ENCODE measurements around the gene CD164. TPM values are rescaled to one million over a fixed set of nuclear protein-coding genes. Genes with fewer than 3 reads are reported as not detected.

The CD164 gene
- polyA plus RNA-seq, 1 donor (not counting 4 experiments of a cell fraction or from before 2014, with no cell fraction given) = 244 TPM

DNA sequence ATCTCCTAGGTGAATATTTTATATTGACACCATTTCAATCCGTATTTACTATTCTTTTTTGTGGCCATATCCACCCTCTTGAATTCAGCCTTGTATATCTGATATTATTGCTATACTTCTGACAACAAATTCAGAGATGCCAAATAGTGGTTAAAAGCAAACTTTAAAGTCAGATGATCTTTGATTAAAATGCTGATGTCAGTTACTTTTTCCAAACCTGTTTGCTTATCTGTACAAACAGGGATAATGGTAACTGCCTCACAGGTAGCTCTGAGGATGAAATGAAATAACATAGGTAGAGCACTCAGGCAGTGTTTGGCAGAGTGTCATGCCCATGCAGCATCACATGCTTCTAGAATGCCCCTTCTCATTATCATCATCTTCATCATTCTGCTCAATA, 38.9 kb upstream of the CD164 start:
- H3K4me3 ChIP-seq (ENCODE audit: control insufficient read depth in 2 of 3, extremely low read depth in 1 of 3, insufficient read depth in 2 of 3, low read depth in 1 of 3, low read length in 3 of 3) = no peak overlapping the region
- H3K4me1 ChIP-seq (ENCODE audit: control insufficient read depth, extremely low read depth, insufficient read depth, low read length) = peaks cover 21% of the 10 kb centered on the region
- H3K9me3 ChIP-seq (ENCODE audit: control insufficient read depth, low read depth, low read length) = no peaks in the 10 kb centered on the region
- no peaks in the 10 kb centered on the region for H3K9me1 ChIP-seq (ENCODE audit: control insufficient read depth, extremely low read depth, insufficient read depth, low read length)
- H3K27ac ChIP-seq (ENCODE audit: control insufficient read depth, insufficient read depth, low read length) = no peak overlapping the region
- no peaks in the 10 kb centered on the region for H4K20me1 ChIP-seq (ENCODE audit: control insufficient read depth, extremely low read depth, insufficient read depth, low read length)
- H2AFZ ChIP-seq (ENCODE audit: control insufficient read depth, low read length) = no peak overlapping the region
- H3K9ac ChIP-seq (ENCODE audit: control insufficient read depth, extremely low read depth, insufficient read depth, low read length) = no peak overlapping the region
- DNase-seq (ENCODE audit: low read depth, low spot score) = no peak
- no peaks in the 10 kb centered on the region for H3K27me3 ChIP-seq (ENCODE audit: control insufficient read depth, extremely low read depth, insufficient read depth, low read length)
- dilution Hi-C loops (cut with MboI; ENCODE audit: extremely low pct_ligation_motif_present, low sequenced_read_pairs) = no loop called here
- no peaks in the 10 kb centered on the region for H3K79me2 ChIP-seq (ENCODE audit: control insufficient read depth, insufficient read depth, low read length)
- H3K4me2 ChIP-seq (ENCODE audit: control insufficient read depth, extremely low read depth, insufficient read depth, low read depth, low read length) = no peak overlapping the region
- no peak for FAIRE-seq
- no peak for TF ChIP-seq EZH2 (IDR thresholded peaks at IDR 0.05; ENCODE audit: low read length)
- TF ChIP-seq, protein P1, sequence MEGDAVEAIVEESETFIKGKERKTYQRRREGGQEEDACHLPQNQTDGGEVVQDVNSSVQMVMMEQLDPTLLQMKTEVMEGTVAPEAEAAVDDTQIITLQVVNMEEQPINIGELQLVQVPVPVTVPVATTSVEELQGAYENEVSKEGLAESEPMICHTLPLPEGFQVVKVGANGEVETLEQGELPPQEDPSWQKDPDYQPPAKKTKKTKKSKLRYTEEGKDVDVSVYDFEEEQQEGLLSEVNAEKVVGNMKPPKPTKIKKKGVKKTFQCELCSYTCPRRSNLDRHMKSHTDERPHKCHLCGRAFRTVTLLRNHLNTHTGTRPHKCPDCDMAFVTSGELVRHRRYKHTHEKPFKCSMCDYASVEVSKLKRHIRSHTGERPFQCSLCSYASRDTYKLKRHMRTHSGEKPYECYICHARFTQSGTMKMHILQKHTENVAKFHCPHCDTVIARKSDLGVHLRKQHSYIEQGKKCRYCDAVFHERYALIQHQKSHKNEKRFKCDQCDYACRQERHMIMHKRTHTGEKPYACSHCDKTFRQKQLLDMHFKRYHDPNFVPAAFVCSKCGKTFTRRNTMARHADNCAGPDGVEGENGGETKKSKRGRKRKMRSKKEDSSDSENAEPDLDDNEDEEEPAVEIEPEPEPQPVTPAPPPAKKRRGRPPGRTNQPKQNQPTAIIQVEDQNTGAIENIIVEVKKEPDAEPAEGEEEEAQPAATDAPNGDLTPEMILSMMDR (optimal IDR thresholded peaks at IDR 0.05 in 1 of 3, IDR thresholded peaks at IDR 0.05 in 1 of 3, conservative IDR thresholded peaks at IDR 0.05 in 1 of 3; ENCODE audit: extremely low read depth in 1 of 3, insufficient read depth in 2 of 3, low read length in 3 of 3) = no peak
- no peaks in the 10 kb centered on the region for H3K36me3 ChIP-seq (ENCODE audit: control insufficient read depth in 2 of 2, extremely low read depth in 1 of 2, insufficient read depth in 2 of 2, low read length in 2 of 2)

DNA sequence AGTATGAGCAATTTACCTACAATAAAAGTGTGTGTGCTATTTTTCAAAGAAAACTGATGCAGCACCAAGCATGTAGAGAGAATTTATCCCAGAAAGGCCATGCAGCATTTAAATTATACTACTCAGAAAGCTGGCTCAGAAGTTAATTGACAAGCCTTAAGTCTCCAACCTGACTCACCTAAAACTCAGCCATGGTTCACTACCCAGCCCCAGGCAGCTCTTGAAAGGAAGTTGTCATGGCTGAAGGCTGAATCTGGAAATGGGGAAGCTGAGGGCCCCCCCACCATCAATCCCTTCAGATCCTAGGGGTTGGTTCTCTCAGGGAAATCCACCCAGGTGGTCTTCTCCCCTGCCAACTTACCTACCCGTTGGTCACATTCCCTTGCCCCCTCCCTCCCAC, 38.5 kb upstream of the CD164 start:
- TF ChIP-seq, protein P1 (optimal IDR thresholded peaks at IDR 0.05 in 1 of 3, IDR thresholded peaks at IDR 0.05 in 1 of 3, conservative IDR thresholded peaks at IDR 0.05 in 1 of 3; ENCODE audit: extremely low read depth in 1 of 3, insufficient read depth in 2 of 3, low read length in 3 of 3) = no peak
- no peak for TF ChIP-seq EZH2 (IDR thresholded peaks at IDR 0.05; ENCODE audit: low read length)
- H3K4me1 ChIP-seq (ENCODE audit: control insufficient read depth, extremely low read depth, insufficient read depth, low read length) = peaks cover 19% of the 10 kb centered on the region
- no peak overlapping the region for H3K4me3 ChIP-seq (ENCODE audit: control insufficient read depth in 2 of 3, extremely low read depth in 1 of 3, insufficient read depth in 2 of 3, low read depth in 1 of 3, low read length in 3 of 3)
- H3K4me2 ChIP-seq (ENCODE audit: control insufficient read depth, extremely low read depth, insufficient read depth, low read depth, low read length) = no peak overlapping the region
- DNase-seq (ENCODE audit: low read depth, low spot score) = no peak
- no peaks in the 10 kb centered on the region for H4K20me1 ChIP-seq (ENCODE audit: control insufficient read depth, extremely low read depth, insufficient read depth, low read length)
- dilution Hi-C loops (cut with MboI; ENCODE audit: extremely low pct_ligation_motif_present, low sequenced_read_pairs) = no loop called here
- no peak overlapping the region for H3K9ac ChIP-seq (ENCODE audit: control insufficient read depth, extremely low read depth, insufficient read depth, low read length)
- no peaks in the 10 kb centered on the region for H3K9me1 ChIP-seq (ENCODE audit: control insufficient read depth, extremely low read depth, insufficient read depth, low read length)
- H3K9me3 ChIP-seq (ENCODE audit: control insufficient read depth, low read depth, low read length) = no peaks in the 10 kb centered on the region
- no peak overlapping the region for H2AFZ ChIP-seq (ENCODE audit: control insufficient read depth, low read length)
- H3K36me3 ChIP-seq (ENCODE audit: control insufficient read depth in 2 of 2, extremely low read depth in 1 of 2, insufficient read depth in 2 of 2, low read length in 2 of 2) = no peaks in the 10 kb centered on the region
- H3K27ac ChIP-seq (ENCODE audit: control insufficient read depth, insufficient read depth, low read length) = no peak overlapping the region
- H3K27me3 ChIP-seq (ENCODE audit: control insufficient read depth, extremely low read depth, insufficient read depth, low read length) = no peaks in the 10 kb centered on the region
- FAIRE-seq = no peak
- H3K79me2 ChIP-seq (ENCODE audit: control insufficient read depth, insufficient read depth, low read length) = no peaks in the 10 kb centered on the region

Measured in keratinocyte (primary cell).